HL-60 (cell line): ENCODE measurements around the gene CD2.

Experiments
- GABPA ChIP-seq: IDR thresholded peaks from 2 replicates; pipeline ENCODE4 v1.6.1; 2012; ENCODE audit warnings: low read depth
- POLR2AphosphoS5 ChIP-seq: IDR thresholded peaks from 2 replicates; pipeline ENCODE4 v1.6.1; 2012; ENCODE audit warnings: low read depth
- SPI1 ChIP-seq: IDR thresholded peaks from 2 replicates; pipeline ENCODE4 v1.6.1; 2012; ENCODE audit warnings: low read depth, mild to moderate bottlenecking, borderline replicate concordance
- TF ChIP-seq, protein P1 (sequence below): IDR thresholded peaks from one replicate; pipeline ENCODE4 v1.5.1; 2011; ENCODE audit warnings: low read length, control low read depth, inconsistent platforms; ENCODE audit not compliant: insufficient read depth
- TF ChIP-seq, protein P2 (sequence below): IDR thresholded peaks from 2 replicates; pipeline ENCODE4 v1.6.1; 2012; ENCODE audit warnings: low read depth; ENCODE audit not compliant: insufficient replicate concordance

DNA sequence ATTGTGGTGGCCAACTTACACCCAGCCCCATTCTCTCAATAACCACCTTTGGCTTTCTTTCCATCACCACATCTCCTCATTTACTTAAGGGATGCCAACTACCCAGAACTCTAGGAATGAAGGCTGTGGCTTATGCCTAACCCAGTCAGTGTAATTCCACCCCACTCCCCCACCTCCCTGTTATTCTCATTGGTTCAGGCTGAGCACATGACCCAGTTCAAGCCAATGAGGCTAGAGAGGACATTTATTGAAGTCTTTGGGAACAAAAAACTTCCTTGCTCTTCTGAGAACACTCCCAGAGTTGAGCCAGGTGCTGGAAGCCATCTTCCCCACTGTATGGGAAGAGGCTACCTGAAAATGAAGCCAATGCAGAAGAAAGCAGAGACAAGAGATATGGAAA, 22.8 kb upstream of the CD2 start:
- TF ChIP-seq, protein P1, sequence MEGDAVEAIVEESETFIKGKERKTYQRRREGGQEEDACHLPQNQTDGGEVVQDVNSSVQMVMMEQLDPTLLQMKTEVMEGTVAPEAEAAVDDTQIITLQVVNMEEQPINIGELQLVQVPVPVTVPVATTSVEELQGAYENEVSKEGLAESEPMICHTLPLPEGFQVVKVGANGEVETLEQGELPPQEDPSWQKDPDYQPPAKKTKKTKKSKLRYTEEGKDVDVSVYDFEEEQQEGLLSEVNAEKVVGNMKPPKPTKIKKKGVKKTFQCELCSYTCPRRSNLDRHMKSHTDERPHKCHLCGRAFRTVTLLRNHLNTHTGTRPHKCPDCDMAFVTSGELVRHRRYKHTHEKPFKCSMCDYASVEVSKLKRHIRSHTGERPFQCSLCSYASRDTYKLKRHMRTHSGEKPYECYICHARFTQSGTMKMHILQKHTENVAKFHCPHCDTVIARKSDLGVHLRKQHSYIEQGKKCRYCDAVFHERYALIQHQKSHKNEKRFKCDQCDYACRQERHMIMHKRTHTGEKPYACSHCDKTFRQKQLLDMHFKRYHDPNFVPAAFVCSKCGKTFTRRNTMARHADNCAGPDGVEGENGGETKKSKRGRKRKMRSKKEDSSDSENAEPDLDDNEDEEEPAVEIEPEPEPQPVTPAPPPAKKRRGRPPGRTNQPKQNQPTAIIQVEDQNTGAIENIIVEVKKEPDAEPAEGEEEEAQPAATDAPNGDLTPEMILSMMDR: no peak
- TF ChIP-seq POLR2AphosphoS5 (no peak), GABPA (no peak), SPI1 (no peak)
- TF ChIP-seq, protein P2, sequence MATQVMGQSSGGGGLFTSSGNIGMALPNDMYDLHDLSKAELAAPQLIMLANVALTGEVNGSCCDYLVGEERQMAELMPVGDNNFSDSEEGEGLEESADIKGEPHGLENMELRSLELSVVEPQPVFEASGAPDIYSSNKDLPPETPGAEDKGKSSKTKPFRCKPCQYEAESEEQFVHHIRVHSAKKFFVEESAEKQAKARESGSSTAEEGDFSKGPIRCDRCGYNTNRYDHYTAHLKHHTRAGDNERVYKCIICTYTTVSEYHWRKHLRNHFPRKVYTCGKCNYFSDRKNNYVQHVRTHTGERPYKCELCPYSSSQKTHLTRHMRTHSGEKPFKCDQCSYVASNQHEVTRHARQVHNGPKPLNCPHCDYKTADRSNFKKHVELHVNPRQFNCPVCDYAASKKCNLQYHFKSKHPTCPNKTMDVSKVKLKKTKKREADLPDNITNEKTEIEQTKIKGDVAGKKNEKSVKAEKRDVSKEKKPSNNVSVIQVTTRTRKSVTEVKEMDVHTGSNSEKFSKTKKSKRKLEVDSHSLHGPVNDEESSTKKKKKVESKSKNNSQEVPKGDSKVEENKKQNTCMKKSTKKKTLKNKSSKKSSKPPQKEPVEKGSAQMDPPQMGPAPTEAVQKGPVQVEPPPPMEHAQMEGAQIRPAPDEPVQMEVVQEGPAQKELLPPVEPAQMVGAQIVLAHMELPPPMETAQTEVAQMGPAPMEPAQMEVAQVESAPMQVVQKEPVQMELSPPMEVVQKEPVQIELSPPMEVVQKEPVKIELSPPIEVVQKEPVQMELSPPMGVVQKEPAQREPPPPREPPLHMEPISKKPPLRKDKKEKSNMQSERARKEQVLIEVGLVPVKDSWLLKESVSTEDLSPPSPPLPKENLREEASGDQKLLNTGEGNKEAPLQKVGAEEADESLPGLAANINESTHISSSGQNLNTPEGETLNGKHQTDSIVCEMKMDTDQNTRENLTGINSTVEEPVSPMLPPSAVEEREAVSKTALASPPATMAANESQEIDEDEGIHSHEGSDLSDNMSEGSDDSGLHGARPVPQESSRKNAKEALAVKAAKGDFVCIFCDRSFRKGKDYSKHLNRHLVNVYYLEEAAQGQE: no peak
